GM13977 (cell line): Measurements from ENCODE around the gene CUEDC1.
A peak's percentile ranks its signal among the peaks of the same experiment; 100 is the strongest.

Experiments used
- DNase-seq: peaks from one replicate; pipeline ENCODE4 v3.0.0; 2012; ENCODE audit warnings: low spot score
- in situ Hi-C: fragments of 300-500 bp; cut with MboI; formaldehyde crosslinking; loops from one replicate; pipeline ENCODE4 v1.12.0; 2022; ENCODE audit warnings: low sequenced_read_pairs, low pct_unique_long_range_greater_than_20kb, mixed read lengths, inconsistent platforms; ENCODE audit not compliant: unreplicated experiment
- TF ChIP-seq, protein P1 (sequence below): IDR thresholded peaks from 2 replicates; pipeline ENCODE4 v1.5.1; 2012; ENCODE audit warnings: mild to moderate bottlenecking, control low read depth; ENCODE audit not compliant: insufficient read depth; ENCODE audit errors: extremely low read depth, missing control alignments

The CUEDC1 gene

DNA sequence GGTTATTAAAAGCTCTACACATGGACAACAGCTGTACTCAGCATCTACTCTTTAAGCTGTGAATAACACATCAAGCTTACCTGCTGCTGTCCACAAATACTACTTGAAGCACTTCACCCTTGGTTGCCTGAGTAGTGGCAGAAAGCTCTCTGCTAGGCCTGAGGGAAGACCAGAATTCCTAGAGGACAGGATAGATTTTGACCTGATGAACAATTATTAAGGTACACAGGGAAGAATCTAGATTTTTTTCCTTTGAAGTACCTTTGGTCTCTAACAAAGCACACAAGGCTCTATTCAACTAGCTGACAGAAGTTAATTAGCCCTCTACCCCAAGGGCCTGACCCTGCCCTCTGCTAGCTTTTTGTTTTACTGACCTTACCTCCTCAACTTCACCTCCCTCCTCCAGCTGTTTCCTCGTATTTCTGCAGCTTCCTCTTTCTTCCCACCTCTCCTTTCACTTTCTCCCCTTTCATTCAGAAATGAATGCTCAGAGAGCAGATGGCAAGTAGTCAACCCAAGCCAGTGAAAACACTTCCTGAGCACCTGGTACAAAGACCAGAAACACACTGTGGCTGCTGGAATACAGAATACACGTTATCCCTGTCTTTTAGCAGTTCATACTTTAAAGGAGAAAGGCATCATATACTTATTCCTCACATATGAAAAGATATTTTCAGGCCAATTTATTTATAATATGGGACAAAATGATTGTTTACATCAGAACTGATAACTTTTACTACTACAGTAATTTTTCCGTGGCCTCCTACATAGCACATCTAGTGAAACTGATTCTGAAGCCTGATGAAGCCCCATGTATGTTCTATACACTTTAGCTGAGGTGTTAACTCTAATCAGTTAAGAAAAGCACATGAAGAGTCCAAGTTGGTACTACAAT is 38.5 kb upstream of the CUEDC1 start:
- DNase-seq, result no peak
- TF ChIP-seq, protein P1, sequence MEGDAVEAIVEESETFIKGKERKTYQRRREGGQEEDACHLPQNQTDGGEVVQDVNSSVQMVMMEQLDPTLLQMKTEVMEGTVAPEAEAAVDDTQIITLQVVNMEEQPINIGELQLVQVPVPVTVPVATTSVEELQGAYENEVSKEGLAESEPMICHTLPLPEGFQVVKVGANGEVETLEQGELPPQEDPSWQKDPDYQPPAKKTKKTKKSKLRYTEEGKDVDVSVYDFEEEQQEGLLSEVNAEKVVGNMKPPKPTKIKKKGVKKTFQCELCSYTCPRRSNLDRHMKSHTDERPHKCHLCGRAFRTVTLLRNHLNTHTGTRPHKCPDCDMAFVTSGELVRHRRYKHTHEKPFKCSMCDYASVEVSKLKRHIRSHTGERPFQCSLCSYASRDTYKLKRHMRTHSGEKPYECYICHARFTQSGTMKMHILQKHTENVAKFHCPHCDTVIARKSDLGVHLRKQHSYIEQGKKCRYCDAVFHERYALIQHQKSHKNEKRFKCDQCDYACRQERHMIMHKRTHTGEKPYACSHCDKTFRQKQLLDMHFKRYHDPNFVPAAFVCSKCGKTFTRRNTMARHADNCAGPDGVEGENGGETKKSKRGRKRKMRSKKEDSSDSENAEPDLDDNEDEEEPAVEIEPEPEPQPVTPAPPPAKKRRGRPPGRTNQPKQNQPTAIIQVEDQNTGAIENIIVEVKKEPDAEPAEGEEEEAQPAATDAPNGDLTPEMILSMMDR, result no peak
- in situ Hi-C loops, result loop anchor here (10.0 kb wide), 1 partner anchor 99 kb away; no protein-coding TSS in a partner anchor

DNA sequence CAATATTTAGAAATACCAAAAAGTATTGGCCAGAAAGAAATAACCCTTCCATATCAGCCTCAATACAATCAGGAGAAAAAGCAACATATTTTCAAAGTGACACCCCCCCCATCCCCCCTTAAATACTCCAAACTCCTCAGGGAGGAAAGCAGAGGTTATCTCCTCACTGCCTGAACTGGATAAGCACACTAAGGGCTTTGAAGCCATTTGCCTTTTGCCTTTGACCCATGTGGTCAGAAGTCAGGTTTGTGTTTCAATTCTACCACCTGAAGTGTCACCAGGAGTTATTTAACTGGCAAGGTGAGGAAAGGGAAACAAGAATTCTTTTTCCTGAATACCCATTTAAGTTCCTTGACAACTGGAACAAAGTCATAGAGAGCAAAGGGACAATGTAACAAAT is 36.3 kb upstream of the CUEDC1 start:
- in situ Hi-C loops, result loop anchor here (10.0 kb wide), 1 partner anchor 97 kb away; no protein-coding TSS in a partner anchor
- DNase-seq, result no peak
- TF ChIP-seq, protein P1, result no peak

DNA sequence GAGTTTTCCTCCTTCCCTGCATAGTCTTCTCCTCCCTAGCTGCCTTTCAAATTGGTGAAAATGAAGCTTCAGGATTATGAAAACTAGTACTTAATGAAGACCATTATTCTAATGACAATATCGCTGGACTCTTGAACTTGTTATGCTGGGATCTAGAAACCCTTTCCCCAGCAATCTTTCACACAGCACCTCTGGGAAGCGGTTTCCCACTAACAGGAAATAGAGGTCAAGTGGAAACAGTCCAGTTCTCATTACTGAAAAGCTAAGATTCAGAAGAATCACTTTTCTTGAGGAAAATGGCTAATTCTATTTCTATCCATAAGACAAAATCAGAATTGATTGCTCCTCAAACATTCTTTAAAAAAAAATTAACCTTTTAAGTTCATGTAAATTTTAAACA is 34.8 kb upstream of the CUEDC1 start:
- in situ Hi-C loops, result loop anchor here (10.0 kb wide), 1 partner anchor 95 kb away; no protein-coding TSS in a partner anchor
- no peak for DNase-seq
- TF ChIP-seq, protein P1, result no peak

DNA sequence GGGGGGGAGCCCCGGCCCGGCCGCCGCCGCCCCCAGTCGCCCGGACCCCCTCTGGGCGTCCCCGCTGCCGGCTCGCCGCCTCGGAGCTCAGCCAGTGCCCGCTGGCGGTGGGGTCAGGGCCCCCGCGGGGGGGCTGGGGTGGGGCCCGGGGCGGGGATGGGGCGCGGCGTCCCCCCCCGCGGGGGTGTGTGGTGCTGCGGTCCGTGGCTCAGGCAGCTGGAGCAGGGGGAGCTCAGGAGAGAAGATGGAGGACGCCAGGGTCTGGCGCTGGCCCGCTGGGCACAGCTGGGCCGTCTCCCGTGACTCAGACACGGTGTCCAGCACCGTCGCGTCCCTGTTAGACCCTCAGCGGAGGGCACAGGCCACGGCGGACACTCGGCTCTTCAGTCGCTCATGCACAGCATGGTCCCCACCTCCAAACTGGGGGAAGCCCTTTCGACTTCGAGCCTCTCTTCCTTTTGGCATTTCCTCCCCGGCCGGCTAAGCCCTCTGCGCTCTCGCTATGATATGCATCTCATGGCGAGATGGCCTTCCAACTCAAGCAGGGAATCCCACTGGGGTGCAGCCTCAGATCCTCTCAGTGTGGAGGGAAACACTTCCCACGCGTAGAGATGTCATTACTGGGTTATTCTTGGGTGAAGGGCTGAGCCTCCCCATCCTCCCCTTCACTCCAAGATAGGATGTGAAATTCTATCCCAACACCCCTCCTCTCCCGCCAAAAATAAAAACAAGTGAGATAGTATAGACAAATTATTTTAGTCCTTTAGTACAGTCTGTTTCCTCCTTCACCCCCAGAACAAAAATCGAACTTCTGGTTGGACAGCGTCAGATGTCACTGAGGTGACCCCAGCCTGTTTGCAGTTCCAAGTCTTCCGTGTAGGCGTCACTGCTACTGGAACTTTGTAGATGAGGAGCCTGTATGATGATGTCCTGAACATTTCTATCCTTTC is 33.4 kb upstream of the CUEDC1 start:
- TF ChIP-seq, protein P1, result no peak
- in situ Hi-C loops, result no loop called here
- DNase-seq, result peak; percentile 87

DNA sequence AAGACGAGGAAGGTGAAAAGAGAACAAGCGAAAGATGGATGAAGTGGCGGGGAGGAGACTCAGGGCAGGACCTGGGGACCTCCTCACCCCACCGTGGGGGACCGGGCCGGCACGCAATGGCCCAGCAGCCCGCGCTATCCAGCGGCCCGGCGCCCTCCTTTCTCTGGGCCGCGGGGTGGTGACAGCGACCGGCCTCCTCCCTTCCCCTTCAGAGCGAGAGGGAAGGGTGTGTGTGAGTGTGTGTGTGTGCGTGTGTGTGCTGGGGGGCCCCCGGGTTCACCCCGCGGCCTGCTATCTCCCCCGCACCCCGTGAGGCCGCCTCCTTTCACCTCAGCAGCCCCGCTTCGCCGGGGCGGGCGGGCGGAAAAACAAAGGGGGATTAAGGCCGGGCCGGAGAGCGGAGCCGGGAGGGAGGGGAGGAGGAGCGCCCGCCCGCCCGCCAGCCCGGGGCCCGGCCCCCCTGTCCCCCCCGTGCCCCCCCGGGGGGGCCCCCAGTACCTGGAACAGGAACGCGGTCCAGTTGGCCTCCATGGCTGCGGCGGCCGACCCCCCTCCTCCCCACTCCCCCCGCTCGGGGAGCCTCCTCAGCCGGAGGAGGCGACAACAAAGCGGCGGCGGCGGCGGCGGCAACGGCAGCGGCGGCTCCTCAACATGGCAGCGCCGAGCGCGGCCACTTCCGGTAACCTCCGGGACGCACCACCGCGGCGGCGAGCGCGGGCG is 32.5 kb upstream of the CUEDC1 start, which contains the start of gene VEZF1:
VEZF1 (minus strand) TSS at position 674 of the 720 bp plus-strand sequence; CDS start at position 531, 143 bp downstream.
- peak; percentile 91 for DNase-seq
- in situ Hi-C loops, result no loop called here
- TF ChIP-seq, protein P1, result no peak
